ENCODE data around the gene DCUN1D5.

The DCUN1D5 gene

DNA sequence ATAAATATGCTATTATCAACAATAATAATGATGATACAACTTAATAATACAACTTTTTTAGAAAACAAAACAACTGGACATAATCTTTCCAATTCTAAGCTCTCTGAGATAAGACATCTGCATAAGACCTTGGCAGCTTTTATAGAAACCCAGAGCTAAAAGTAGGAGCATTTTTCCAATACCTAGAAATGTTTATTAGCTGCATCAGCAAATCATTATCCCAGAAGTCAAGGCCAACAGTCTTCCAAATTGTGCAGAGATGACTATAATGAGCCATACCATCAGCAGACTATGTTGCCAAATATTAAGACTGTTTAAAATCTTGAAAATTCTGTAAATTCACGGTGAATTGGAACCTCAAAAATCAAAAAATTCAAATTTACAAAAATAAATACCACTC, 30.3 kb downstream of the DCUN1D5 start:
- Histone ChIP-seq H3K27ac (ENCODE audit: low read length) (no peak overlapping the region), H3K36me3 (ENCODE audit: insufficient read depth, low read length) (peaks cover 73% of the 10 kb centered on the region), H3K27me3 (ENCODE audit: insufficient read depth, low read length, poor library complexity) (no peaks in the 10 kb centered on the region), H3K4me1 (ENCODE audit: insufficient read depth, low read length) (no peaks in the 10 kb centered on the region), H3K9ac (ENCODE audit: low read depth, low read length) (no peak overlapping the region), H3K4me2 (ENCODE audit: insufficient read depth, low read length) (no peak overlapping the region), H4K20me1 (ENCODE audit: insufficient read depth, low read length) (no peaks in the 10 kb centered on the region; the same call in 1 of the 2 replicates), H3K4me3 (ENCODE audit: low read depth in 1 of 2, low read length in 2 of 2) (no peak overlapping the region), H3K9me3 (ENCODE audit: insufficient read depth, low read length, severe bottlenecking) (no peaks in the 10 kb centered on the region), H3K79me2 (ENCODE audit: insufficient read depth, low read length) (no peaks in the 10 kb centered on the region), H2AFZ (ENCODE audit: low read depth, low read length) (no peak overlapping the region)
- TF ChIP-seq, protein P1, sequence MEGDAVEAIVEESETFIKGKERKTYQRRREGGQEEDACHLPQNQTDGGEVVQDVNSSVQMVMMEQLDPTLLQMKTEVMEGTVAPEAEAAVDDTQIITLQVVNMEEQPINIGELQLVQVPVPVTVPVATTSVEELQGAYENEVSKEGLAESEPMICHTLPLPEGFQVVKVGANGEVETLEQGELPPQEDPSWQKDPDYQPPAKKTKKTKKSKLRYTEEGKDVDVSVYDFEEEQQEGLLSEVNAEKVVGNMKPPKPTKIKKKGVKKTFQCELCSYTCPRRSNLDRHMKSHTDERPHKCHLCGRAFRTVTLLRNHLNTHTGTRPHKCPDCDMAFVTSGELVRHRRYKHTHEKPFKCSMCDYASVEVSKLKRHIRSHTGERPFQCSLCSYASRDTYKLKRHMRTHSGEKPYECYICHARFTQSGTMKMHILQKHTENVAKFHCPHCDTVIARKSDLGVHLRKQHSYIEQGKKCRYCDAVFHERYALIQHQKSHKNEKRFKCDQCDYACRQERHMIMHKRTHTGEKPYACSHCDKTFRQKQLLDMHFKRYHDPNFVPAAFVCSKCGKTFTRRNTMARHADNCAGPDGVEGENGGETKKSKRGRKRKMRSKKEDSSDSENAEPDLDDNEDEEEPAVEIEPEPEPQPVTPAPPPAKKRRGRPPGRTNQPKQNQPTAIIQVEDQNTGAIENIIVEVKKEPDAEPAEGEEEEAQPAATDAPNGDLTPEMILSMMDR (IDR thresholded peaks at IDR 0.05; ENCODE audit: borderline replicate concordance, extremely low read depth, low read length, poor library complexity, severe bottlenecking): no peak
- DNase-seq (no peak), ATAC-seq (ENCODE audit: insufficient read depth, low read depth) (no peak)

DNA sequence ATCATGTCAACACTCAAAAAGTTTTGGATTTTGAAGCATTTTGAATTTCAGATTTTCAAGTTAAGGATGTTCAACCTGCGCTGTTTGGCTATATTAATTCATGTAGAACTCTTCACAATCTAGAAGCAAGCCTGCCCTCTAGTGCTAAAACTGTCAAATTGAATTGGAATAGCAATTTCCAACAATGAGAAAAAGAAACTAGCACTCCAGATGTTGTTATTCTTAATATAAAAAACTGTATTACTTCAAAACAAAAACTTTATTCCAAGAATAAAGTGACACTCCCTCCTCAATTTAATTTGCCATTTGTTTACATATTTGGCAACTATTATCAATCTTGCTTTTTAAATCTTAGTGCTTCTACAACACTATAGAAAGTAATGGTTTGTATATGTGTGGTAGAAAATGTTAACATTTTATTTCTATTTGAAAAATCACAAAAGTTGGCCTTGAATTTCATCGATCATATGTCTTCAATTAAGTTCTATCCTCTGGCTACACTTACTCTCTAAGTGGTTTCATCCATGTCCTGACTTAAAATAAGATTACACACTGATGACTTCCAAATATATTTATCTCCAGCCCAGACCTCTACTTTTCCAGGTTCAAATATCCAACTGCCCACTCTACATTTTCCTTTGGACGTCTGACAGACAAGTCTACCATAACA, 36.6 kb downstream of the DCUN1D5 start:
- Histone ChIP-seq H3K9me3 (ENCODE audit: insufficient read depth, low read length, severe bottlenecking) (no peaks in the 10 kb centered on the region), H4K20me1 (ENCODE audit: insufficient read depth, low read length) (no peaks in the 10 kb centered on the region), H3K4me2 (ENCODE audit: insufficient read depth, low read length) (no peak overlapping the region), H3K27ac (ENCODE audit: low read length) (no peak overlapping the region), H3K9ac (ENCODE audit: low read depth, low read length) (no peak overlapping the region), H3K4me3 (ENCODE audit: low read depth in 1 of 2, low read length in 2 of 2) (no peak overlapping the region), H3K79me2 (ENCODE audit: insufficient read depth, low read length) (no peaks in the 10 kb centered on the region), H2AFZ (ENCODE audit: low read depth, low read length) (no peak overlapping the region), H3K36me3 (ENCODE audit: insufficient read depth, low read length) (peaks cover 17% of the 10 kb centered on the region; the same call in 1 of the 2 replicates), H3K27me3 (ENCODE audit: insufficient read depth, low read length, poor library complexity) (no peaks in the 10 kb centered on the region), H3K4me1 (ENCODE audit: insufficient read depth, low read length) (no peaks in the 10 kb centered on the region)
- DNase-seq (no peak), ATAC-seq (ENCODE audit: insufficient read depth, low read depth) (peak; percentile 71)
- TF ChIP-seq, protein P1 (IDR thresholded peaks at IDR 0.05; ENCODE audit: borderline replicate concordance, extremely low read depth, low read length, poor library complexity, severe bottlenecking): peak; percentile 71
- TF ChIP-seq EZH2 (IDR thresholded peaks at IDR 0.05; ENCODE audit: borderline replicate concordance, low read depth, low read length, severe bottlenecking): no peak

DNA sequence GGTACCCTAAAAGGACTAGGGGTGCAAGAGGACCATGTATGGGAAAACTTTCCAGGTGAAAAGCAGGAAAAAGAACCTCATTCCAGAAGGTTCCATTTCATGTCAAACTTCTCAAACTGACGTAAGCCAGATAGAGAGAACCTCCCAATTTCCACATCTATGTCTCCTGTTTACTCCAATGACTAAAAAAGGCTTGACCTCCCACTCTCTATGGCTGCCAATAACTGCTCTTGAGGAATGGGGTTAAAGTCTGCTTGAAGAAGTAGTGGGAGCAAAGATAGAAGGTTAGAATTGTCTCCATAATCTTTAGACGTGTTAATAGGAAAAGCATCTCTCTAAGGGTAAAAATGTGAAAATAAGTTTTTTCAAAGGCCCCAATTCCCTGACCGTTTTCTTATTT, 38.0 kb downstream of the DCUN1D5 start:
- no peak overlapping the region for H3K9ac ChIP-seq (ENCODE audit: low read depth, low read length)
- H3K27ac ChIP-seq (ENCODE audit: low read length): no peak overlapping the region
- H4K20me1 ChIP-seq (ENCODE audit: insufficient read depth, low read length): no peaks in the 10 kb centered on the region

More for the DNA sequence above, 38.0 kb downstream of the DCUN1D5 start:
- no peaks in the 10 kb centered on the region for H3K79me2 ChIP-seq (ENCODE audit: insufficient read depth, low read length)
- H3K4me3 ChIP-seq (ENCODE audit: low read depth in 1 of 2, low read length in 2 of 2): no peak overlapping the region
- H2AFZ ChIP-seq (ENCODE audit: low read depth, low read length): no peak overlapping the region
- no peak overlapping the region for H3K4me2 ChIP-seq (ENCODE audit: insufficient read depth, low read length)
- no peaks in the 10 kb centered on the region for H3K4me1 ChIP-seq (ENCODE audit: insufficient read depth, low read length)
- no peaks in the 10 kb centered on the region for H3K27me3 ChIP-seq (ENCODE audit: insufficient read depth, low read length, poor library complexity)
- DNase-seq: no peak
- H3K36me3 ChIP-seq (ENCODE audit: insufficient read depth, low read length): peaks cover 8% of the 10 kb centered on the region; the same call in 1 of the 2 replicates
- no peaks in the 10 kb centered on the region for H3K9me3 ChIP-seq (ENCODE audit: insufficient read depth, low read length, severe bottlenecking)
- no peak for ATAC-seq (ENCODE audit: insufficient read depth, low read depth)
- no peak for TF ChIP-seq EZH2 (IDR thresholded peaks at IDR 0.05; ENCODE audit: borderline replicate concordance, low read depth, low read length, severe bottlenecking)
- TF ChIP-seq, protein P1 (IDR thresholded peaks at IDR 0.05; ENCODE audit: borderline replicate concordance, extremely low read depth, low read length, poor library complexity, severe bottlenecking): no peak

Data from DND-41 (cell line).